CD4-positive, alpha-beta T cell (primary cell): Measurements from ENCODE around the gene TMEM72. TPM values are rescaled to one million over a fixed set of nuclear protein-coding genes. Genes with fewer than 3 reads are reported as not detected.

Source experiments
- ATAC-seq: fragments of 200-7000 bp; cut with Tn5 transposase; one replicate; pipeline ENCODE4 v1.10.0; 2022; ENCODE audit warnings: mild to moderate bottlenecking; ENCODE audit not compliant: poor library complexity
- CTCF ChIA-PET: fragments of 350-600 bp; sonication (Branson Sonifier 250); formaldehyde crosslinking; loops from one replicate; lab custom pipeline; 2021; ENCODE audit warnings: antibody characterized with exemption, inconsistent platforms; lab: Charles Lee
- POLR2A ChIA-PET: fragments of 350-600 bp; sonication (Branson Sonifier 250); formaldehyde crosslinking; loops from one replicate; lab custom pipeline; 2021; ENCODE audit warnings: antibody characterized with exemption, inconsistent platforms; lab: Charles Lee
- DNase-seq, 14 experiments: peaks; one replicate each; pipeline ENCODE4 v3.0.0-alpha.2; 2013 to 2020; ENCODE audit warnings: mixed read lengths in 2 of 14
- H3K27ac ChIP-seq, 2 donors: one replicate each; pipeline versions ENCODE4 v1.5.1 to v1.7.0; 2013; ENCODE audit warnings: low read length in 2 of 2, low read depth in 1 of 2, mild to moderate bottlenecking in 1 of 2
- H3K27me3 ChIP-seq, 2 experiments: 1 replicate in 1 of 2; 2 replicates in 1 of 2; pipeline versions ENCODE4 v1.6.1 to v1.7.0; 2013; ENCODE audit warnings: low read length in 2 of 2, control low read depth in 1 of 2, mild to moderate bottlenecking in 1 of 2, moderate library complexity in 1 of 2; ENCODE audit not compliant: insufficient read depth in 2 of 2, control insufficient read depth in 1 of 2
- H3K36me3 ChIP-seq: one replicate; pipeline ENCODE4 v1.6.1; 2013; ENCODE audit warnings: low read length, control low read depth; ENCODE audit not compliant: insufficient read depth
- H3K4me1 ChIP-seq: one replicate; pipeline ENCODE4 v1.6.1; 2013; ENCODE audit warnings: low read length, control low read depth; ENCODE audit not compliant: insufficient read depth
- H3K4me3 ChIP-seq: one replicate; pipeline ENCODE4 v1.5.1; 2013; ENCODE audit warnings: mild to moderate bottlenecking, low read length, moderate library complexity
- H3K9me3 ChIP-seq, 2 experiments: 1 replicate in 1 of 2; 2 replicates in 1 of 2; pipeline versions ENCODE4 v1.6.1 to v1.7.0; 2013; ENCODE audit warnings: low read length in 2 of 2, mild to moderate bottlenecking in 2 of 2, control low read depth in 1 of 2, moderate library complexity in 1 of 2; ENCODE audit not compliant: control insufficient read depth in 1 of 2, insufficient read depth in 1 of 2
- H3K27ac Mint-ChIP-seq: one replicate; pipeline ENCODE4 v1.8.0; 2020; ENCODE audit warnings: mixed read lengths
- H3K27me3 Mint-ChIP-seq: one replicate; pipeline ENCODE4 v1.8.0; 2021; ENCODE audit warnings: mixed read lengths
- H3K36me3 Mint-ChIP-seq: one replicate; pipeline ENCODE4 v1.8.0; 2021; ENCODE audit warnings: low read depth, mixed read lengths
- H3K4me1 Mint-ChIP-seq: one replicate; pipeline ENCODE4 v1.8.0; 2021; ENCODE audit warnings: low read depth, mixed read lengths
- H3K4me3 Mint-ChIP-seq: one replicate; pipeline ENCODE4 v1.8.0; 2020; ENCODE audit warnings: mild to moderate bottlenecking, mixed read lengths
- H3K9me3 Mint-ChIP-seq: one replicate; pipeline ENCODE4 v1.8.0; 2020; ENCODE audit warnings: mixed read lengths
- intact Hi-C, 2 experiments: fragments of 100-400 bp; cut with DNase I in 1 of 2; cut with micrococcal nuclease in 1 of 2; formaldehyde crosslinking; loops; one replicate each; pipeline versions ENCODE4 v1.15.1 to v1.9.0; 2023 to 2025; cut with DNase I, micrococcal nuclease
- total RNA-seq, 174 experiments: library from RNA in 2 of 174; stranded (reverse) in 2 of 174; gene quantifications; one replicate each; pipeline ENCODE4 v1.2.3 and lab custom pipeline; 2021 to 2026
- TF ChIP-seq, protein P1 (sequence below): fragments of 200-600 bp; IDR thresholded peaks from one replicate; pipeline ENCODE4 v1.8.0; 2022; ENCODE audit warnings: antibody characterized with exemption, mild to moderate bottlenecking

TMEM72 gene
- total RNA-seq, 2 experiments from 2014 or later, result not detected

- TF ChIP-seq, protein P1, sequence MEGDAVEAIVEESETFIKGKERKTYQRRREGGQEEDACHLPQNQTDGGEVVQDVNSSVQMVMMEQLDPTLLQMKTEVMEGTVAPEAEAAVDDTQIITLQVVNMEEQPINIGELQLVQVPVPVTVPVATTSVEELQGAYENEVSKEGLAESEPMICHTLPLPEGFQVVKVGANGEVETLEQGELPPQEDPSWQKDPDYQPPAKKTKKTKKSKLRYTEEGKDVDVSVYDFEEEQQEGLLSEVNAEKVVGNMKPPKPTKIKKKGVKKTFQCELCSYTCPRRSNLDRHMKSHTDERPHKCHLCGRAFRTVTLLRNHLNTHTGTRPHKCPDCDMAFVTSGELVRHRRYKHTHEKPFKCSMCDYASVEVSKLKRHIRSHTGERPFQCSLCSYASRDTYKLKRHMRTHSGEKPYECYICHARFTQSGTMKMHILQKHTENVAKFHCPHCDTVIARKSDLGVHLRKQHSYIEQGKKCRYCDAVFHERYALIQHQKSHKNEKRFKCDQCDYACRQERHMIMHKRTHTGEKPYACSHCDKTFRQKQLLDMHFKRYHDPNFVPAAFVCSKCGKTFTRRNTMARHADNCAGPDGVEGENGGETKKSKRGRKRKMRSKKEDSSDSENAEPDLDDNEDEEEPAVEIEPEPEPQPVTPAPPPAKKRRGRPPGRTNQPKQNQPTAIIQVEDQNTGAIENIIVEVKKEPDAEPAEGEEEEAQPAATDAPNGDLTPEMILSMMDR, result no peak
- peaks cover 17% of the 10 kb centered on the region for H3K4me1 ChIP-seq
- Mint-ChIP-seq H3K27ac (no peak overlapping the region), H3K36me3 (no peaks in the 10 kb centered on the region), H3K4me1 (peaks cover 5% of the 10 kb centered on the region), H3K9me3 (no peaks in the 10 kb centered on the region), H3K4me3 (no peak overlapping the region), H3K27me3 (no peaks in the 10 kb centered on the region)
- H3K36me3 ChIP-seq, result no peaks in the 10 kb centered on the region
- no peaks in the 10 kb centered on the region for H3K27me3 ChIP-seq
- no peaks in the 10 kb centered on the region for H3K9me3 ChIP-seq
- DNase-seq (no peak), ATAC-seq (no peak)
- POLR2A ChIA-PET, result interaction anchor here (0.7 to 1.0 kb wide), 2 partner anchors 26 to 35 kb away, joined by 3 to 4 read pairs; no protein-coding TSS in a partner anchor
- CTCF ChIA-PET, result interaction anchor here (0.7 to 1.1 kb wide), 2 partner anchors 40 to 42 kb away, joined by 4 to 9 read pairs; no protein-coding TSS in a partner anchor
- intact Hi-C loops, result no loop called here
- H3K27ac ChIP-seq, result no peak overlapping the region
- H3K4me3 ChIP-seq, result no peak overlapping the region
These were observed 22.5 kb downstream of the TMEM72 start for GRCh38 chr10:44933451-44934321.

GRCh38 chr10:44934416-44935200, 23.5 kb downstream of the TMEM72 start:
- POLR2A ChIA-PET, result no interaction called here
- Mint-ChIP-seq H3K27ac (no peak overlapping the region), H3K4me1 (peaks cover 5% of the 10 kb centered on the region), H3K27me3 (no peaks in the 10 kb centered on the region), H3K4me3 (no peak overlapping the region), H3K36me3 (no peaks in the 10 kb centered on the region), H3K9me3 (no peaks in the 10 kb centered on the region)
- intact Hi-C loops, result no loop called here
- ATAC-seq, result no peak
- no peak for DNase-seq
- no peaks in the 10 kb centered on the region for H3K36me3 ChIP-seq
- H3K27ac ChIP-seq, result no peak overlapping the region
- CTCF ChIA-PET, result no interaction called here
- no peaks in the 10 kb centered on the region for H3K9me3 ChIP-seq
- no peaks in the 10 kb centered on the region for H3K27me3 ChIP-seq
- peaks cover 17% of the 10 kb centered on the region for H3K4me1 ChIP-seq
- TF ChIP-seq, protein P1, result no peak
- no peak overlapping the region for H3K4me3 ChIP-seq

GRCh38 chr10:44935201-44935965, 24.2 kb downstream of the TMEM72 start:
- Histone ChIP-seq H3K27me3 (no peaks in the 10 kb centered on the region), H3K27ac (no peak overlapping the region), H3K4me3 (no peak overlapping the region), H3K9me3 (no peaks in the 10 kb centered on the region), H3K36me3 (no peaks in the 10 kb centered on the region), H3K4me1 (peaks cover 17% of the 10 kb centered on the region)
- Mint-ChIP-seq H3K4me1 (peaks cover 5% of the 10 kb centered on the region), H3K4me3 (no peak overlapping the region), H3K9me3 (no peaks in the 10 kb centered on the region), H3K27me3 (peaks cover 5% of the 10 kb centered on the region), H3K27ac (no peak overlapping the region), H3K36me3 (no peaks in the 10 kb centered on the region)
- DNase-seq, result no peak
- CTCF ChIA-PET, result no interaction called here
- TF ChIP-seq, protein P1, result no peak
- no peak for ATAC-seq
- POLR2A ChIA-PET, result no interaction called here
- intact Hi-C loops, result no loop called here
